ENCODE results near the gene HDLBP.

HDLBP gene

GRCh38 chr2:241191081-241191480 lies 124.4 kb downstream of the HDLBP start:
- DNase-seq: no peak

GRCh38 chr2:241190291-241190981 lies 125.0 kb downstream of the HDLBP start:
- DNase-seq: no peak

GRCh38 chr2:241189856-241190201 lies 125.6 kb downstream of the HDLBP start:
- no peak for DNase-seq

GRCh38 chr2:241189093-241189855 lies 126.2 kb downstream of the HDLBP start:
- no peak for DNase-seq

GRCh38 chr2:241188361-241189092 lies 126.9 kb downstream of the HDLBP start, which contains the start of gene ANO7:
Gene ANO7, plus strand, starts transcription at chr2:241188677. Its CDS starts 1,387 bp downstream, at chr2:241190064.
- no peak for DNase-seq

GRCh38 chr2:241187918-241188234 lies 127.6 kb downstream of the HDLBP start:
- DNase-seq: no peak

GRCh38 chr2:241187101-241187917 lies 128.2 kb downstream of the HDLBP start:
- no peak for DNase-seq

- DNase-seq: no peak
These were observed 129.5 kb downstream of the HDLBP start for GRCh38 chr2:241185961-241186360.

GRCh38 chr2:241184901-241185300 lies 130.6 kb downstream of the HDLBP start:
- no peak for DNase-seq

GRCh38 chr2:241183221-241183620 lies 132.3 kb downstream of the HDLBP start:
- no peak for DNase-seq

- no peak for DNase-seq
These were observed 132.8 kb downstream of the HDLBP start for GRCh38 chr2:241182531-241183133.

GRCh38 chr2:241182126-241182525 lies 133.3 kb downstream of the HDLBP start:
- DNase-seq: no peak

- no peak for DNase-seq
These were observed 135.0 kb downstream of the HDLBP start for GRCh38 chr2:241180495-241180894.

- DNase-seq: no peak
These were observed 135.6 kb downstream of the HDLBP start for GRCh38 chr2:241179899-241180298.

GRCh38 chr2:241178961-241179360 lies 136.5 kb downstream of the HDLBP start:
- DNase-seq: no peak

- no peak for DNase-seq
These were observed 137.7 kb downstream of the HDLBP start for GRCh38 chr2:241177526-241178334.

Measured in fibroblast of skin of back (primary cell).